ENCODE results near the gene PDIA4.
"Not testable (repeated sequence)": the region's sequence is repeated elsewhere in the genome, so short reads cannot be mapped to it uniquely, and the experiment has no call there.

Gene PDIA4

GRCh38 chr7:149028346-149029109, at the start of gene PDIA4:
TSS of gene PDIA4 (minus strand) at chr7:149028505. CDS start at chr7:149028408, 97 bp downstream.
- peak; percentile 89 for DNase-seq

- DNase-seq, result no peak
Observed at GRCh38 chr7:149077594-149077993, 49.3 kb upstream of the PDIA4 start.

- DNase-seq, result no peak
Observed at GRCh38 chr7:149075286-149075685, 47.0 kb upstream of the PDIA4 start.

- DNase-seq, result no peak
Observed at GRCh38 chr7:149074116-149074885, 46.0 kb upstream of the PDIA4 start.

- DNase-seq, result no peak
Observed at GRCh38 chr7:149072438-149072775, 44.1 kb upstream of the PDIA4 start.

GRCh38 chr7:149071641-149072437, 43.5 kb upstream of the PDIA4 start:
- peak; percentile 45 for DNase-seq

GRCh38 chr7:149071182-149071635, 42.9 kb upstream of the PDIA4 start:
- no peak for DNase-seq

GRCh38 chr7:149070372-149071125, 42.2 kb upstream of the PDIA4 start:
- DNase-seq, result no peak

- no peak for DNase-seq
Observed at GRCh38 chr7:149067869-149068268, 39.6 kb upstream of the PDIA4 start.

GRCh38 chr7:149063476-149063875, 35.2 kb upstream of the PDIA4 start:
- DNase-seq, result no peak

- not testable (repeated sequence) for DNase-seq
Observed at GRCh38 chr7:149062217-149062899, 34.1 kb upstream of the PDIA4 start.

- DNase-seq, result no peak
Observed at GRCh38 chr7:149060156-149060555, 31.9 kb upstream of the PDIA4 start.

- DNase-seq, result no peak
Observed at GRCh38 chr7:149053885-149054284, 25.6 kb upstream of the PDIA4 start.

- DNase-seq, result no peak
Observed at GRCh38 chr7:149053384-149053783, 25.1 kb upstream of the PDIA4 start.

GRCh38 chr7:149050941-149051340, 22.6 kb upstream of the PDIA4 start:
- no peak for DNase-seq

GRCh38 chr7:149048805-149049204, 20.5 kb upstream of the PDIA4 start:
- no peak for DNase-seq

GRCh38 chr7:149046416-149046815, 18.1 kb upstream of the PDIA4 start:
- no peak for DNase-seq

- no peak for DNase-seq
Observed at GRCh38 chr7:149043936-149044335, 15.6 kb upstream of the PDIA4 start.

- no peak for DNase-seq
Observed at GRCh38 chr7:149041350-149041749, 13.0 kb upstream of the PDIA4 start.

- not testable (repeated sequence) for DNase-seq
Observed at GRCh38 chr7:149038641-149039040, 10.3 kb upstream of the PDIA4 start.

- DNase-seq, result no peak
Observed at GRCh38 chr7:149036676-149037075, 8.4 kb upstream of the PDIA4 start.

GRCh38 chr7:149031353-149031910, 3.1 kb upstream of the PDIA4 start:
- no peak for DNase-seq

Measured in 8988T (cell line).